Esophagus mucosa (tissue), 1 donor: ENCODE results near the gene SLC25A42. TPM values are rescaled to one million over a fixed set of nuclear protein-coding genes. Genes with fewer than 3 reads are reported as not detected.
"Not testable (repeated sequence)": the region's sequence is repeated elsewhere in the genome, so short reads cannot be mapped to it uniquely, and the experiment has no call there.

Experiments
- ATAC-seq: fragments of 200-7000 bp; cut with Tn5 transposase; one replicate; pipeline ENCODE4 v1.9.1; 2020
- total RNA-seq: library from RNA; stranded (reverse); gene quantifications from one replicate; pipeline ENCODE4 v1.2.4, GENCODE V29; 2023
- donor health status: DM: yes; HTN: yes; CAD: no.

SLC25A42 gene
- total RNA-seq, 1 donor from 2014 or later, result 2.5 TPM

GRCh38 chr19:19135713-19136112 is 71.9 kb downstream of the SLC25A42 start:
- ATAC-seq, result not testable (repeated sequence)

- peak; percentile 9 for ATAC-seq
These were observed 73.8 kb downstream of the SLC25A42 start for GRCh38 chr19:19137556-19138108.

- peak; percentile 98 for ATAC-seq
These were observed 74.6 kb downstream of the SLC25A42 start, which contains the start of gene TMEM161A for GRCh38 chr19:19138109-19138981. TSS of gene TMEM161A (minus strand) at chr19:19138478. CDS start at chr19:19138428, 50 bp downstream.

GRCh38 chr19:19139876-19140229 is 76.1 kb downstream of the SLC25A42 start:
- ATAC-seq, result no peak

GRCh38 chr19:19140476-19140875 is 76.7 kb downstream of the SLC25A42 start:
- ATAC-seq, result no peak

- ATAC-seq, result no peak
These were observed 78.6 kb downstream of the SLC25A42 start for GRCh38 chr19:19142347-19142746.

- no peak for ATAC-seq
These were observed 81.5 kb downstream of the SLC25A42 start for GRCh38 chr19:19145281-19145680.

- ATAC-seq, result peak; percentile 87
These were observed 82.2 kb downstream of the SLC25A42 start for GRCh38 chr19:19145684-19146608.

- ATAC-seq, result peak; percentile 5
These were observed 83.1 kb downstream of the SLC25A42 start for GRCh38 chr19:19146865-19147264.

- no peak for ATAC-seq
These were observed 83.5 kb downstream of the SLC25A42 start for GRCh38 chr19:19147344-19147743.

GRCh38 chr19:19148504-19148903 is 84.7 kb downstream of the SLC25A42 start:
- ATAC-seq, result not testable (repeated sequence)

GRCh38 chr19:19149435-19149834 is 85.6 kb downstream of the SLC25A42 start:
- ATAC-seq, result no peak

GRCh38 chr19:19151418-19151817 is 87.6 kb downstream of the SLC25A42 start:
- peak; percentile 23 for ATAC-seq

GRCh38 chr19:19152668-19153384 is 89.0 kb downstream of the SLC25A42 start:
- ATAC-seq, result no peak

GRCh38 chr19:19154768-19155494 is 91.1 kb downstream of the SLC25A42 start:
- ATAC-seq, result peak; percentile 15

GRCh38 chr19:19155495-19156219 is 91.9 kb downstream of the SLC25A42 start:
- peak; percentile 43 for ATAC-seq

GRCh38 chr19:19157808-19158207 is 94.0 kb downstream of the SLC25A42 start:
- no peak for ATAC-seq

GRCh38 chr19:19159534-19159933 is 95.7 kb downstream of the SLC25A42 start:
- ATAC-seq, result no peak

GRCh38 chr19:19160461-19161035 is 96.8 kb downstream of the SLC25A42 start:
- ATAC-seq, result no peak

- ATAC-seq, result no peak
These were observed 98.7 kb downstream of the SLC25A42 start for GRCh38 chr19:19162495-19162894.
